HL-60 (cell line): ENCODE measurements around the gene RAX2.
A peak's percentile ranks its signal among the peaks of the same experiment; 100 is the strongest.

Experiments used
- DNase-seq, 2 experiments: peaks; one replicate each; pipeline ENCODE4 v3.0.0-alpha.2; 2010 to 2020; ENCODE audit warnings: low read depth in 1 of 2, low spot score in 1 of 2
- H3K27ac ChIP-seq: fragments of 250-450 bp; sonication (Bioruptor Pico); replicated peaks from 2 replicates; pipeline ENCODE4 v1.5.1; 2020; ENCODE audit warnings: mild to moderate bottlenecking, moderate library complexity
- H3K27me3 ChIP-seq: fragments of 250-450 bp; sonication (Bioruptor Pico); 2 replicates; pipeline ENCODE4 v1.5.1; 2021; ENCODE audit warnings: mild to moderate bottlenecking, moderate library complexity; ENCODE audit not compliant: insufficient read depth, poor library complexity, severe bottlenecking
- H3K4me3 ChIP-seq: replicated peaks from 2 replicates; pipeline ENCODE4 v1.5.1; 2011; ENCODE audit warnings: mild to moderate bottlenecking, control low read depth, low read length; ENCODE audit not compliant: insufficient read depth
- CTCF ChIP-seq: IDR thresholded peaks from one replicate; pipeline ENCODE4 v1.5.1; 2011; ENCODE audit warnings: low read length, control low read depth, inconsistent platforms; ENCODE audit not compliant: insufficient read depth
- GABPA ChIP-seq: IDR thresholded peaks from 2 replicates; pipeline ENCODE4 v1.6.1; 2012; ENCODE audit warnings: low read depth
- POLR2AphosphoS5 ChIP-seq: IDR thresholded peaks from 2 replicates; pipeline ENCODE4 v1.6.1; 2012; ENCODE audit warnings: low read depth
- SPI1 ChIP-seq: IDR thresholded peaks from 2 replicates; pipeline ENCODE4 v1.6.1; 2012; ENCODE audit warnings: low read depth, mild to moderate bottlenecking, borderline replicate concordance
- TF ChIP-seq, protein P1 (sequence below): IDR thresholded peaks from 2 replicates; pipeline ENCODE4 v1.6.1; 2012; ENCODE audit warnings: low read depth; ENCODE audit not compliant: insufficient replicate concordance

Gene RAX2

GRCh38 chr19:3765121-3765520 is 6.9 kb downstream of the RAX2 start:
- no peaks in the 10 kb centered on the region for H3K27me3 ChIP-seq
- H3K4me3 ChIP-seq = no peak overlapping the region
- no peak overlapping the region for H3K27ac ChIP-seq
- no peak for DNase-seq
- TF ChIP-seq, protein P1, sequence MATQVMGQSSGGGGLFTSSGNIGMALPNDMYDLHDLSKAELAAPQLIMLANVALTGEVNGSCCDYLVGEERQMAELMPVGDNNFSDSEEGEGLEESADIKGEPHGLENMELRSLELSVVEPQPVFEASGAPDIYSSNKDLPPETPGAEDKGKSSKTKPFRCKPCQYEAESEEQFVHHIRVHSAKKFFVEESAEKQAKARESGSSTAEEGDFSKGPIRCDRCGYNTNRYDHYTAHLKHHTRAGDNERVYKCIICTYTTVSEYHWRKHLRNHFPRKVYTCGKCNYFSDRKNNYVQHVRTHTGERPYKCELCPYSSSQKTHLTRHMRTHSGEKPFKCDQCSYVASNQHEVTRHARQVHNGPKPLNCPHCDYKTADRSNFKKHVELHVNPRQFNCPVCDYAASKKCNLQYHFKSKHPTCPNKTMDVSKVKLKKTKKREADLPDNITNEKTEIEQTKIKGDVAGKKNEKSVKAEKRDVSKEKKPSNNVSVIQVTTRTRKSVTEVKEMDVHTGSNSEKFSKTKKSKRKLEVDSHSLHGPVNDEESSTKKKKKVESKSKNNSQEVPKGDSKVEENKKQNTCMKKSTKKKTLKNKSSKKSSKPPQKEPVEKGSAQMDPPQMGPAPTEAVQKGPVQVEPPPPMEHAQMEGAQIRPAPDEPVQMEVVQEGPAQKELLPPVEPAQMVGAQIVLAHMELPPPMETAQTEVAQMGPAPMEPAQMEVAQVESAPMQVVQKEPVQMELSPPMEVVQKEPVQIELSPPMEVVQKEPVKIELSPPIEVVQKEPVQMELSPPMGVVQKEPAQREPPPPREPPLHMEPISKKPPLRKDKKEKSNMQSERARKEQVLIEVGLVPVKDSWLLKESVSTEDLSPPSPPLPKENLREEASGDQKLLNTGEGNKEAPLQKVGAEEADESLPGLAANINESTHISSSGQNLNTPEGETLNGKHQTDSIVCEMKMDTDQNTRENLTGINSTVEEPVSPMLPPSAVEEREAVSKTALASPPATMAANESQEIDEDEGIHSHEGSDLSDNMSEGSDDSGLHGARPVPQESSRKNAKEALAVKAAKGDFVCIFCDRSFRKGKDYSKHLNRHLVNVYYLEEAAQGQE = no peak
- TF ChIP-seq POLR2AphosphoS5 (no peak), SPI1 (no peak), GABPA (no peak), CTCF (no peak)

DNA sequence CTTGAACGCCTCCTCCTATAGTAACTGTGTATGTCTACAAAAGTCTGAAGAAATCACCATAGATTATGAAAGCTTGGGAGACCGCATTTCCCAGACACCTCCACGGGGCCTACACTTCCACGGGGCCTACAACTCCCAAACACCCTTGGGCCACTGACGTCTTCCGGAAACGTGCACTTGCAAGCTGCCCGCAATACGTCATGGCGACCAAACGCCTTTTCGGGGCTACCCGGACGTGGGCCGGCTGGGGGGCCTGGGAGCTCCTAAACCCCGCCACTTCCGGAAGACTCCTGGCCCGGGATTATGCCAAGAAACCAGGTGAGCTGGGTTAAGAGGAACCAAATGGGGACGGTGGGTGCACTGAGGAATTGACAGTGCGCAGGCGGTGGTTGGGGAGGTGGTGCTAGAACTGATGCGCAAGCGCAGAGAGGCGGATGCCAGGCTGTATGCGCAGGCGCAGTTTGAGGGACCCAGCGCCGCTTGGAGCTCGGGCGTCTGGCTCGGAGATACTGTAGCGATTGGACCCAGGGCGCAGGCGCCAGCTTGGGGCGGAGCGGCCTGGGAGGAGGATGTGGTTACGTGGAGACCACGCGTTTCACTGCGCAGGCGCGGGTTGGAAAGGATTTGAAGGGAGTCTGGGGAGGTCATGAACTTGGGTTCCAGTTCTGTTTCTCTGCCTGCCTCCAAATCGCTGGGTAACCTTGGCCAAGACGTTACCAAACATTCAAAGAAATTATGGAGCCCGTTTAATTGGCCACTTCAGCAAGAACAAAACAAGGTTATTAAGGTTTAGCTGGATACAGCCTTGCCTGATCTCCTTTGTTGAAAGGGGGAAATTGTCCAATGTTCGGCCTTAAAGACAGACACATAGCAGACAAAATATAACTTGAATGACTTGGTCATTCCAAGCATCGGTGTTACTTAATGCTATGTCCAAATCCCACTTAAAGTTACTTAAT is 9.2 kb downstream of the RAX2 start, which contains the start of gene MRPL54:
TSS of gene MRPL54 (plus strand) at position 182 of the 959 bp plus-strand sequence. CDS start at position 201, 19 bp downstream.
- peak; percentile 99 for DNase-seq
- Histone ChIP-seq H3K4me3 (peak within 1 kb of the TSS; percentile 71), H3K27ac (peak within 1 kb of the TSS; percentile 97), H3K27me3 (no peaks in the 10 kb centered on the region)
- no peak for TF ChIP-seq CTCF
- TF ChIP-seq GABPA = peak; percentile 82
- TF ChIP-seq, protein P1 = peak; percentile 73
- peak; percentile 95 for TF ChIP-seq POLR2AphosphoS5
- no peak; the same call in 1 of the 2 replicates for TF ChIP-seq SPI1

GRCh38 chr19:3762130-3762473 is 9.9 kb downstream of the RAX2 start:
- Histone ChIP-seq H3K27ac (peak overlapping the region; percentile 97), H3K27me3 (no peaks in the 10 kb centered on the region), H3K4me3 (no peak overlapping the region)
- no peak for TF ChIP-seq SPI1
- no peak for TF ChIP-seq GABPA
- no peak for TF ChIP-seq POLR2AphosphoS5
- TF ChIP-seq CTCF = no peak
- TF ChIP-seq, protein P1 = no peak
- no peak for DNase-seq
